ENCODE measurements around the gene MLLT11.

- TF ChIP-seq USF1 (CRISPR knock-in tag; IDR thresholded peaks at IDR 0.05) = no peak
- TF ChIP-seq MAX (CRISPR knock-in tag; IDR thresholded peaks at IDR 0.05) = no peak
- no peak for TF ChIP-seq CTCF (IDR thresholded peaks at IDR 0.05)
Observed at GRCh38 chr1:151113877-151114276, 53.7 kb downstream of the MLLT11 start.

Measured in WTC11 (cell line).